ENCODE results near the gene HOXC10.
A peak's percentile ranks its signal among the peaks of the same experiment; 100 is the strongest.

HOXC10 gene

GRCh38 chr12:53950789-53951576 lies 34.0 kb upstream of the HOXC10 start:
- no peak for DNase-seq

GRCh38 chr12:53951577-53952334 lies 33.2 kb upstream of the HOXC10 start:
- no peak for DNase-seq

- DNase-seq, result peak; percentile 75
These were observed 32.6 kb upstream of the HOXC10 start for GRCh38 chr12:53952335-53952694.

GRCh38 chr12:53952871-53953734 lies 31.8 kb upstream of the HOXC10 start:
- no peak for DNase-seq

- no peak for DNase-seq
These were observed 30.9 kb upstream of the HOXC10 start for GRCh38 chr12:53953831-53954693.

GRCh38 chr12:53954694-53955035 lies 30.3 kb upstream of the HOXC10 start, which contains the start of gene HOXC12:
Gene HOXC12 (plus strand): TSS chr12:53954903. CDS start chr12:53954930, 27 bp downstream.
- no peak for DNase-seq

GRCh38 chr12:53955036-53955775 lies 29.7 kb upstream of the HOXC10 start:
- DNase-seq, result no peak

- DNase-seq, result no peak
These were observed 29.1 kb upstream of the HOXC10 start for GRCh38 chr12:53955776-53956250.

GRCh38 chr12:53956251-53956887 lies 28.6 kb upstream of the HOXC10 start:
- DNase-seq, result no peak

- DNase-seq, result no peak
These were observed 27.9 kb upstream of the HOXC10 start for GRCh38 chr12:53956914-53957536.

- DNase-seq, result no peak
These were observed 26.8 kb upstream of the HOXC10 start for GRCh38 chr12:53958128-53958527.

- no peak for DNase-seq
These were observed 25.6 kb upstream of the HOXC10 start for GRCh38 chr12:53959314-53959713.

- DNase-seq, result no peak
These were observed 24.5 kb upstream of the HOXC10 start for GRCh38 chr12:53960187-53961024.

GRCh38 chr12:53961025-53961761 lies 23.8 kb upstream of the HOXC10 start:
- peak; percentile 78 for DNase-seq

- no peak for DNase-seq
These were observed 21.9 kb upstream of the HOXC10 start for GRCh38 chr12:53963005-53963404.

- DNase-seq, result no peak
These were observed 21.3 kb upstream of the HOXC10 start for GRCh38 chr12:53963434-53964314.

GRCh38 chr12:53964315-53964713 lies 20.6 kb upstream of the HOXC10 start:
- DNase-seq, result no peak
